GM12873 (cell line): ENCODE data around the gene NTF3.
A peak's percentile ranks its signal among the peaks of the same experiment; 100 is the strongest.

Experiments used
- TF ChIP-seq, protein P1 (sequence below): IDR thresholded peaks from 2 replicates; pipeline ENCODE4 v1.5.1; 2012; ENCODE audit warnings: low read depth, mild to moderate bottlenecking, moderate library complexity, low read length, control low read depth; ENCODE audit not compliant: insufficient read depth; ENCODE audit errors: missing control alignments

NTF3 gene

DNA sequence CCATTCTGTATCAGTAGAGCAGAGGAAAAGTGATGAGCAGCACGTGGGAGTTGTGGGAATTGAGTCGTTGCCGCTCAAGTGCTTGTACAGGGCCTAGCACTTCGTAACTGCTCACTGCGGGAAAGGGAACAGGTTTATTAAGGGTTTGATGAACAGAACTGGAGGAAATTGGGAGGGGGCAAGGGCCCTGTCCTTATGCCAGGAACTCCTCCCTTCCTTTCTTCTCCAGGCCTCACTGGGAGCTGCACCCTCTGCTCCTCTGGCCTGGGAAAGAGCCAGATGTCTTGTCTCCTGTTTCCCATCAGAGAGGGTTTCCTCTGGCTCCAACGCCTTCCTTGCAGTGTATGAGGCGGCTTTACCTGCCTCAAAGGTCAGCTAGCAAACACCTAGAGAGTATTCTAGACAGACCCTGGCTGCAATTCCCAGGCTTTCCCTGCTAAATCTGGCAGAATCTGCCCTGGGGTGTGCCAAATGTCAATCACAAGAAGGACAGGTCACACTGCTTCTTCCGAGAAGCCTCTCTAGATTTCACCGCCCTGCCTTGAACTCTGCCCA lies 78.4 kb downstream of the NTF3 start:
- TF ChIP-seq, protein P1, sequence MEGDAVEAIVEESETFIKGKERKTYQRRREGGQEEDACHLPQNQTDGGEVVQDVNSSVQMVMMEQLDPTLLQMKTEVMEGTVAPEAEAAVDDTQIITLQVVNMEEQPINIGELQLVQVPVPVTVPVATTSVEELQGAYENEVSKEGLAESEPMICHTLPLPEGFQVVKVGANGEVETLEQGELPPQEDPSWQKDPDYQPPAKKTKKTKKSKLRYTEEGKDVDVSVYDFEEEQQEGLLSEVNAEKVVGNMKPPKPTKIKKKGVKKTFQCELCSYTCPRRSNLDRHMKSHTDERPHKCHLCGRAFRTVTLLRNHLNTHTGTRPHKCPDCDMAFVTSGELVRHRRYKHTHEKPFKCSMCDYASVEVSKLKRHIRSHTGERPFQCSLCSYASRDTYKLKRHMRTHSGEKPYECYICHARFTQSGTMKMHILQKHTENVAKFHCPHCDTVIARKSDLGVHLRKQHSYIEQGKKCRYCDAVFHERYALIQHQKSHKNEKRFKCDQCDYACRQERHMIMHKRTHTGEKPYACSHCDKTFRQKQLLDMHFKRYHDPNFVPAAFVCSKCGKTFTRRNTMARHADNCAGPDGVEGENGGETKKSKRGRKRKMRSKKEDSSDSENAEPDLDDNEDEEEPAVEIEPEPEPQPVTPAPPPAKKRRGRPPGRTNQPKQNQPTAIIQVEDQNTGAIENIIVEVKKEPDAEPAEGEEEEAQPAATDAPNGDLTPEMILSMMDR = no peak

GRCh38 chr12:5511256-5511643 lies 79.3 kb downstream of the NTF3 start:
- TF ChIP-seq, protein P1 = no peak

DNA sequence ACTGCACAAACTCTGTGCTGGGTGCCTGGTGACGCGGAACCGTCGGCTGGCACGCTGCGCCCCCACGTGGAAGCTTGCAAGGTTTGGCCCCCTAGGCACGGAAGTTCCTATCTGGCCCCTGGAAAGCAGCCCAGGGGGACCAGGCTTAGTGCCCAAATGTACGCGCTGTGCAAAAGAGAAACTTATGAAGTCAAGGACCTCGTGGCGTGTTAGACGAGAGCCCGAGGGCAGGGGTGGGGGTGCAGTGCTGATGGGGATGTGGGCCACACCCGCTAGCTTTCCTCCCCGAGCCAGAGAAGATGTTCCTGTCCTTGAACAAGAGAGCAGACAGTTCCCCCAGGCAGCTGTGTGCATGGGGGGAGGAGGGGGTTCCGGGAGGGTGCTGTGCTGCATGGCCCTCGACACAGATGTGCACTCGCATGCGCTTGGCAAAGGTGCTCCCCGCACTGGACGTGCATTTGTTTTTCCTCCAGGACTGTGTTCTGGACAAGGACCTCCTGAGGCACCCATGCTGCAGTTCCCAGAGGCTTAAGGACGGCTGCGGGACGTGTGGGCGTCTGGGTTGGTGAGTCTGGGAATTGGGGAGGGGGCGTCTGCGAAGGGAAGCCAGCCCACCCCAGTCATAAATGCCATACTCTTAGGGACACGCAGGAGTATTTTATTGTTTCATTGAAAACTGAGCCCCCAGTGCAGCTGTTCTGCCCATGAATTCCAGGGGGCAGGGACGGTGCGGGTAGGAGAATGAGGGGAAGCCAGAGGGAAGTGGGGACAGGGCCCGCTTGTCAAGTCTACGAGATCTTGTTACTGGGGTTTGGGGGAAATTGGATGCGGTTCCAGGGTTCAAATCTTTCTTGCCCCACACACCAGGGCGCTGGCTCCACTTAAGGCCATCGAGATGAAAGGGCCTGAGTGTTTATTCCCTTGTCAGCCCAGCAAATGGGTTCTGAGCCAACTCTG lies 80.0 kb downstream of the NTF3 start:
- TF ChIP-seq, protein P1 = peak; percentile 63

GRCh38 chr12:5512601-5512970 lies 80.7 kb downstream of the NTF3 start:
- TF ChIP-seq, protein P1 = no peak

DNA sequence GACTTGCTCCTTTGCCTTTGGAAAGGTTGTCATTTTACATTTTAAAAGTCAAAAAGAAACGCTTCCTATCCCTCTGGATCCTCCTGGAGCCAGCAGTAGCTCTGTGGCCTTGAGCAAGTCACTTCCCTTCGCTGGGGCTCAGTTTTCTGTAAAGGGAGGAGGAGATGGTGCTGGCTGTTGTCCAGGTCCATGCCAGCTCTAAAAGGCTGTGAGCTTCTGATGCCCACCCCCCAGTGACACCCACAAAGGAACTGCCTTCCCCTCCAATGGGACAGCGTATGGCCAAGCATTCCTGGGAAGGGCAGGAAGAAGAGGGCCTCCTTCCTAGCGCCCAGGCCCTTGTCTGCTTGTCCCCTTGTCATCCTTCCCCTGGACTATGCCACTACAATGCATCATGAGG lies 81.5 kb downstream of the NTF3 start:
- TF ChIP-seq, protein P1 = no peak

DNA sequence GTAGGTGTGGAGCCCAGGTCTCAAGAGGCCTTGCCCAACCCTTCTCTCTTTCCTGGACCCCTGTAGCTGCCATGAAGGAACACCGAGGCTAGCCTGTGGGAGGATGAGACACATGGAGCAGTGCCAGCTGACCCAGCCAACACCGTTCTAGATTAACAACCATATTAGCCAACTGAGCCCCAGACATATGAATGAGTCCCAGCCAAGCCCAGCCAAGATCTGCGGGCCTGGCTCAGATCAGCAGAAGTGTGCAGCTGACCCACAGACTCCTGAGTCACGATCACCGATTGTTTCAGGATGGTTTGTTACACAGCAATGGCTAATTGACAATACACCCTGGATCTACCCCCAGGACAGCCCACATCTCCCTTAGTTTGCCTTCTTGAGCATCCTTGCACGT lies 82.1 kb downstream of the NTF3 start:
- TF ChIP-seq, protein P1 = no peak

GRCh38 chr12:5514545-5514944 lies 82.6 kb downstream of the NTF3 start:
- TF ChIP-seq, protein P1 = no peak
